Trophoblast cell (in vitro differentiated cells and primary cell): Measurements from ENCODE around the gene SLC4A2.

Experiments
- DNase-seq, 2 donors: peaks; one replicate each; pipeline ENCODE4 v3.0.0-alpha.2; 2016
- H2AFZ ChIP-seq: 2 replicates; pipeline ENCODE4 v1.6.1; 2013; ENCODE audit warnings: low read length, moderate library complexity, mild to moderate bottlenecking; ENCODE audit not compliant: insufficient read depth, poor library complexity
- H2AK5ac ChIP-seq: 2 replicates; pipeline ENCODE4 v1.6.1; 2013; ENCODE audit warnings: mild to moderate bottlenecking, low read length
- H2BK120ac ChIP-seq: 2 replicates; pipeline ENCODE4 v1.6.1; 2013; ENCODE audit warnings: low read length, mild to moderate bottlenecking, moderate library complexity; ENCODE audit not compliant: insufficient read depth, poor library complexity
- H2BK12ac ChIP-seq: 2 replicates; pipeline ENCODE4 v1.6.1; 2013; ENCODE audit warnings: mild to moderate bottlenecking, low read length, moderate library complexity
- H2BK5ac ChIP-seq: 2 replicates; pipeline ENCODE4 v1.6.1; 2013; ENCODE audit warnings: low read length, low read depth, moderate library complexity, mild to moderate bottlenecking; ENCODE audit not compliant: poor library complexity
- H3K14ac ChIP-seq: 2 replicates; pipeline ENCODE4 v1.6.1; 2013; ENCODE audit warnings: mild to moderate bottlenecking, low read length
- H3K18ac ChIP-seq: 2 replicates; pipeline ENCODE4 v1.6.1; 2013; ENCODE audit warnings: mild to moderate bottlenecking, low read length
- H3K23ac ChIP-seq: 2 replicates; pipeline ENCODE4 v1.6.1; 2013; ENCODE audit warnings: low read length
- H3K27ac ChIP-seq: 2 replicates; pipeline ENCODE4 v1.5.1; 2013; ENCODE audit warnings: low read depth, mild to moderate bottlenecking, inconsistent platforms, low read length, moderate library complexity
- H3K27me3 ChIP-seq: 2 replicates; pipeline ENCODE4 v1.6.1; 2013; ENCODE audit warnings: inconsistent platforms, mild to moderate bottlenecking, low read length, moderate library complexity; ENCODE audit not compliant: insufficient read depth
- H3K36me3 ChIP-seq, 2 experiments: 1 replicate in 1 of 2; 2 replicates in 1 of 2; pipeline ENCODE4 v1.6.1; 2013; ENCODE audit warnings: low read length in 2 of 2, mild to moderate bottlenecking in 2 of 2, moderate library complexity in 1 of 2; ENCODE audit not compliant: insufficient read depth in 2 of 2, control insufficient read depth in 1 of 2
- H3K4ac ChIP-seq: 2 replicates; pipeline ENCODE4 v1.6.1; 2013; ENCODE audit warnings: low read depth, mild to moderate bottlenecking, low read length, moderate library complexity
- H3K4me1 ChIP-seq, 2 experiments: 1 replicate in 1 of 2; 2 replicates in 1 of 2; pipeline ENCODE4 v1.6.1; 2013; ENCODE audit warnings: low read length in 2 of 2, mild to moderate bottlenecking in 2 of 2, moderate library complexity in 1 of 2; ENCODE audit not compliant: insufficient read depth in 2 of 2, control insufficient read depth in 1 of 2
- H3K4me2 ChIP-seq: 2 replicates; pipeline ENCODE4 v1.6.1; 2013; ENCODE audit warnings: inconsistent platforms, mild to moderate bottlenecking, low read length, moderate library complexity
- H3K4me3 ChIP-seq: 2 replicates; pipeline ENCODE4 v1.5.1; 2013; ENCODE audit warnings: mild to moderate bottlenecking, low read depth, low read length, inconsistent platforms
- H3K79me1 ChIP-seq: one replicate; pipeline ENCODE4 v1.6.1; 2013; ENCODE audit warnings: low read length
- H3K79me2 ChIP-seq: 2 replicates; pipeline ENCODE4 v1.6.1; 2013; ENCODE audit warnings: low read length, mild to moderate bottlenecking; ENCODE audit not compliant: control insufficient read depth, insufficient read depth, poor library complexity
- H3K9ac ChIP-seq: 2 replicates; pipeline ENCODE4 v1.6.1; 2013; ENCODE audit warnings: mild to moderate bottlenecking, low read length
- H3K9me3 ChIP-seq: 2 replicates; pipeline ENCODE4 v1.6.1; 2013; ENCODE audit warnings: low read depth, mild to moderate bottlenecking, control low read depth, inconsistent platforms, low read length; ENCODE audit not compliant: insufficient read depth
- H4K12ac ChIP-seq: 2 replicates; pipeline ENCODE4 v1.6.1; 2013; ENCODE audit warnings: low read depth, mild to moderate bottlenecking, low read length, moderate library complexity
- H4K8ac ChIP-seq: 2 replicates; pipeline ENCODE4 v1.6.1; 2013; ENCODE audit warnings: low read depth, mild to moderate bottlenecking, low read length, moderate library complexity
- H4K91ac ChIP-seq: one replicate; pipeline ENCODE4 v1.6.1; 2013; ENCODE audit warnings: low read depth, mild to moderate bottlenecking, low read length, moderate library complexity
- WGBS: extraction: QIAGEN DNeasy Blood & Tissue Kit; methylation state at CpG from one replicate; pipeline ENCODE4 v1.1.7; 2013; ENCODE audit warnings: missing lambda C conversion rate; ENCODE audit not compliant: insufficient read length, insufficient coverage; ENCODE audit errors: extremely low coverage; 5-methylcytosine and 5-hydroxymethylcytosine counted together

Gene SLC4A2

DNA sequence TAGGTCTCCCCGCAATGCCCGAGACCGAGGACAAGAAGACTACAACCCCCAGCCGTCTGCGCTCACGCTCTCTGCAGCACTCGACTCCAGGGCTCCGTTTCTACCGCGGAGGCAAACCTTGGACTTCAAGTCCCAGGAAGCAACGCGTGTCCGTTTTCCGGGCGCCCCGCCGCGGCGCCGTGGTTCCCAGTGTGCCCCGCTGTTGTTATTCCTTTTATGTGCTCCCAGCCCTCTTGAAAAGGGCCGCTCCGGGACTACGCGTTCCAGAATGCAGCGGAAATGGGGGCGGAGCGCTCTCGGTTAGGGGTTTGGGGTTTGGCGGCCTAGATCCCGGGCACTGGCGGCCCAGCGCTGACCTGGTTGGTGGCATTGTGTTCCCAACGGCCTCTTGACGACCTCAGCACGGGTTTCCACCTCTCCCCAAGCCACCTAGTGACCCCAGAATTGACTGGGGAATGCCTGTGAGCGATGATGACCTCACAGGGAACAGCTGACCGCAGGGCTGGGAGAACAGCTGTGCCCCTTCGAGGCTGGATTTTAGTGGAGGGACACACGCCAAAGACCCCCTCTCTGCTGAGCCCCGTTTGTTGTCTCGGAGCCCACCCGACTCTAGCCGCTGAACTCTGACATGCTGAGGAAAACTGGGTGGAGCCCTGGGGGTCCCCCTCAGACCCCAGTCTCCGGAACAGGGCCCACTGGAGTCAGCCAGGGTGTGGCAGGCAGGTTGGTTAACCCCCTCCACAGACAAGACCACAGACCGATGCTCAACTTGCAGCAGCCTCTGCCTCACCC is 1.2 kb upstream of the SLC4A2 start:
- Histone ChIP-seq H3K79me2 (peaks cover 26% of the 10 kb centered on the region), H4K12ac (peak overlapping the region; percentile 82), H3K4me2 (peak overlapping the region; percentile 90), H3K4me1 (peaks cover 47% of the 10 kb centered on the region in 2 experiments), H3K27ac (peak overlapping the region; percentile 84), H2BK12ac (peak overlapping the region; percentile 37), H2BK120ac (peak overlapping the region; percentile 69), H3K9ac (peak overlapping the region; percentile 75), H3K14ac (peak overlapping the region; percentile 87), H3K27me3 (no peaks in the 10 kb centered on the region), H3K18ac (peak overlapping the region; percentile 77), H3K36me3 (peaks cover 3 to 6% of the 10 kb centered on the region in 2 experiments), H3K23ac (no peak overlapping the region), H2AK5ac (peak overlapping the region; percentile 82), H2BK5ac (peak overlapping the region; percentile 81), H3K79me1 (peaks cover 40% of the 10 kb centered on the region), H3K4ac (peak overlapping the region; percentile 48), H4K8ac (peak overlapping the region; percentile 95), H4K91ac (peak overlapping the region; percentile 88), H3K9me3 (no peaks in the 10 kb centered on the region), H3K4me3 (peak overlapping the region; percentile 63), H2AFZ (peak overlapping the region; percentile 58)
- no CpG with 5 or more reads among the region's 46 CpGs for WGBS
- peak; percentile 99 for DNase-seq

- peak overlapping the region; percentile 85 for H3K4ac ChIP-seq
- H2AK5ac ChIP-seq = peak overlapping the region; percentile 82
- H3K36me3 ChIP-seq = peaks cover 3 to 9% of the 10 kb centered on the region in 2 experiments
- H4K91ac ChIP-seq = peak overlapping the region; percentile 89
- H2BK120ac ChIP-seq = peak overlapping the region; percentile 79
- H3K4me2 ChIP-seq = peak overlapping the region; percentile 90
- WGBS = no CpG with 5 or more reads among the region's 18 CpGs
- H3K27me3 ChIP-seq = no peaks in the 10 kb centered on the region
- H3K14ac ChIP-seq = peak overlapping the region; percentile 91
- DNase-seq = peak in 1 of 2 donors; percentile 45
- peak overlapping the region; percentile 93 for H3K18ac ChIP-seq
- peak overlapping the region; percentile 30 for H2BK12ac ChIP-seq
- H4K8ac ChIP-seq = peak overlapping the region; percentile 95
- H2AFZ ChIP-seq = peak overlapping the region; percentile 82
- H3K9me3 ChIP-seq = no peaks in the 10 kb centered on the region
- H4K12ac ChIP-seq = peak overlapping the region; percentile 82
- peaks cover 44% of the 10 kb centered on the region for H3K79me1 ChIP-seq
- peak overlapping the region; percentile 84 for H3K9ac ChIP-seq
- H2BK5ac ChIP-seq = peak overlapping the region; percentile 81
- peak overlapping the region; percentile 66 for H3K4me3 ChIP-seq
- H3K79me2 ChIP-seq = peaks cover 26% of the 10 kb centered on the region
- peaks cover 50% of the 10 kb centered on the region in 2 experiments for H3K4me1 ChIP-seq
- H3K27ac ChIP-seq = peak overlapping the region; percentile 84
- H3K23ac ChIP-seq = no peak overlapping the region
Measured at GRCh38 chr7:151058781-151059366, 515 bp upstream of the SLC4A2 start.

DNA sequence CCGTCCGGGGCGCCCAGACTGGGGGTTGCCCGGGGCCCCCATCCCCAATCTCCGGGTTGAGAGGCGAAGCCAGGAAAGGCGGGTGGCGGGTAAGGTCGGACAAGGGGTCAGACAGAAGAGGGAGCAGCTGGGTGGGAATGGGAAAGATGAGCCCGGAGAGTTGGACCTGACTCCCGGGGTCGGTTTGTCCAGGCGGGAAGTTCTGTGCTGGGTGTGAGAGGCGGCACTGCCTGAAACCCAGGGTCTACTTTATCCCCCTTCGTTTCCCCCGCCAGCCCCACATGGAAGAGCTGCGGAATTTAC is 675 bp downstream of the SLC4A2 start:
- Histone ChIP-seq H3K79me1 (peaks cover 47% of the 10 kb centered on the region), H3K79me2 (peaks cover 26% of the 10 kb centered on the region), H4K12ac (peak overlapping the region; percentile 61), H3K23ac (no peak overlapping the region), H2AK5ac (peak overlapping the region; percentile 43), H3K4ac (peak overlapping the region; percentile 66), H3K18ac (peak overlapping the region; percentile 50), H2BK12ac (peak overlapping the region; percentile 3), H3K9ac (peak overlapping the region; percentile 67), H4K91ac (peak overlapping the region; percentile 87), H3K27ac (peak overlapping the region; percentile 35), H2BK120ac (peak overlapping the region; percentile 82), H3K4me2 (peak overlapping the region; percentile 95), H3K9me3 (no peaks in the 10 kb centered on the region), H2BK5ac (peak overlapping the region; percentile 89), H3K36me3 (peaks cover 14 to 17% of the 10 kb centered on the region in 2 experiments), H4K8ac (peak overlapping the region; percentile 87), H3K27me3 (no peaks in the 10 kb centered on the region), H3K14ac (peak overlapping the region; percentile 81), H2AFZ (peak overlapping the region; percentile 45), H3K4me3 (peak overlapping the region; percentile 79), H3K4me1 (peaks cover 50% of the 10 kb centered on the region in 2 experiments)
- WGBS = no CpG with 5 or more reads among the region's 17 CpGs
- no peak for DNase-seq

DNA sequence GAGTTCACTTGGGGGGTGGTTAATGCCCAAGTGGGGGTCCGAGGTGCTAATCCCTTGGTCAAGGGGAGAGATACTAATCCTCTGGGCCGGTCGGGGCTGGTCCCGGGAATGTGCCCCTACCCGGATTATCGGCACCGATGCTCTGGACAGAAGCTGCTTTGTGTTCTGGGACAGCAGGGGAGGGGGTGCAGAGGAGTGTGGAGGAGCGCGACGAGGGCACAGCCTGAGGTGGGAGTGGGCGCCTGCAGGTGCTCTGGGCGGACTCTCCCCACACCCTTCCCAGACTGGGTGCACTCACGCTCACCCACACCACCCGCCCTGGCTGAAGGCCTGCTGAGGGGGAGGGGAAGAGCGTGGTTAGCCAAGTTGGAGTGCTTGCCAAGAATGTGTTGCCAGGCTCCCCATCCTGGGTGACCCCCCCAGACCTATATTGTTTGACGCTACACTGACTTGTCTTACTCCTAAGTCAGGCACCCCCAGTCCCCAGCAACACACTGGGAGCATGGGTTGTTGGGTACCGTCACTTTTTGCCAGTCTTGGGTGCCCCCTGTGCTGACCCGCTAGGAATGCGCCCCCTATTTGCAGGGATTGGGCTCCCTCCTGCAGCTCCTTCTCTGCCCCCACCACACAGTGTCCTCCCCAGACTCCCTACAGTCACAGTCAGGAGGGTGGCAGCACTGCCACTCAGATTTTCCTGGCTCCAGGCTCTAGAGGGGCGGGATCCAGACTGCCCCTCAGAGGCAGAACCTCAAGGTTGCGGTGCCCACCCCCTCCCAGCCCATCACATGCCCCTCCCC is 1.2 kb downstream of the SLC4A2 start:
- peaks cover 47% of the 10 kb centered on the region for H3K79me1 ChIP-seq

More for the DNA sequence above, 1.2 kb downstream of the SLC4A2 start:
- Histone ChIP-seq H3K27me3 (no peaks in the 10 kb centered on the region), H2BK5ac (peak overlapping the region; percentile 89), H3K4me3 (peak overlapping the region; percentile 79), H3K9me3 (no peaks in the 10 kb centered on the region), H3K14ac (peak overlapping the region; percentile 81), H3K4ac (peak overlapping the region; percentile 66), H3K23ac (no peak overlapping the region), H2AFZ (peak overlapping the region; percentile 45), H3K18ac (peak overlapping the region; percentile 50), H3K36me3 (peaks cover 19 to 22% of the 10 kb centered on the region in 2 experiments), H2BK12ac (peak overlapping the region; percentile 3), H3K4me2 (peak overlapping the region; percentile 95), H4K12ac (peak overlapping the region; percentile 61), H3K79me2 (peaks cover 26% of the 10 kb centered on the region), H2AK5ac (peak overlapping the region; percentile 43), H2BK120ac (peak overlapping the region; percentile 82), H4K91ac (peak overlapping the region; percentile 87), H3K27ac (peak overlapping the region; percentile 84), H3K9ac (peak overlapping the region; percentile 67), H3K4me1 (peaks cover 50% of the 10 kb centered on the region in 2 experiments), H4K8ac (peak overlapping the region; percentile 87)
- no peak for DNase-seq
- WGBS = no CpG with 5 or more reads among the region's 21 CpGs
